H9 (cell line): ENCODE measurements around the gene NECTIN1. TPM values are rescaled to one million over a fixed set of nuclear protein-coding genes. Genes with fewer than 3 reads are reported as not detected.

Source experiments
- DNase-seq: peaks from one replicate; pipeline ENCODE4 v3.0.0-alpha.2; 2017
- H2AFZ ChIP-seq: one replicate; pipeline ENCODE4 v1.6.1; 2013; ENCODE audit warnings: mild to moderate bottlenecking, low read length, control low read depth, moderate library complexity
- H2AK5ac ChIP-seq: 2 replicates; pipeline ENCODE4 v1.6.1; 2013; ENCODE audit warnings: low read length, control low read depth, mixed read lengths; ENCODE audit not compliant: insufficient read length
- H2BK120ac ChIP-seq: one replicate; pipeline ENCODE4 v1.6.1; 2013; ENCODE audit warnings: low read depth, mild to moderate bottlenecking, low read length, control low read depth, inconsistent platforms; ENCODE audit not compliant: poor library complexity, severe bottlenecking
- H2BK12ac ChIP-seq: 2 replicates; pipeline ENCODE4 v1.6.1; 2013; ENCODE audit warnings: low read length, control low read depth, mixed read lengths, low read depth; ENCODE audit not compliant: insufficient read length
- H2BK15ac ChIP-seq: 2 replicates; pipeline ENCODE4 v1.6.1; 2013; ENCODE audit warnings: low read depth, low read length, control low read depth
- H2BK20ac ChIP-seq: one replicate; pipeline ENCODE4 v1.6.1; 2013; ENCODE audit warnings: low read depth, mild to moderate bottlenecking, low read length, control low read depth, inconsistent platforms; ENCODE audit not compliant: poor library complexity, severe bottlenecking
- H2BK5ac ChIP-seq: 2 replicates; pipeline ENCODE4 v1.6.1; 2013; ENCODE audit warnings: low read length, control low read depth, mixed read lengths; ENCODE audit not compliant: insufficient read length
- H3K14ac ChIP-seq: 2 replicates; pipeline ENCODE4 v1.6.1; 2013; ENCODE audit warnings: low read length, control low read depth; ENCODE audit not compliant: insufficient read depth
- H3K18ac ChIP-seq: 2 replicates; pipeline ENCODE4 v1.6.1; 2013; ENCODE audit warnings: low read depth, mild to moderate bottlenecking, mixed read lengths, low read length, control low read depth; ENCODE audit not compliant: insufficient read length
- H3K23ac ChIP-seq: 2 replicates; pipeline ENCODE4 v1.6.1; 2013; ENCODE audit warnings: low read length, control low read depth, mixed read lengths, low read depth; ENCODE audit not compliant: insufficient read length
- H3K23me2 ChIP-seq: 2 replicates; pipeline ENCODE4 v1.6.1; 2013; ENCODE audit warnings: low read depth, mild to moderate bottlenecking, mixed read lengths, low read length, control low read depth; ENCODE audit not compliant: insufficient read length, poor library complexity, severe bottlenecking
- H3K27ac ChIP-seq: 2 replicates; pipeline ENCODE4 v1.5.1; 2013; ENCODE audit warnings: low read length, control low read depth, mixed read lengths, low read depth; ENCODE audit not compliant: insufficient read length
- H3K27me3 ChIP-seq: 2 replicates; pipeline ENCODE4 v1.6.1; 2013; ENCODE audit warnings: low read length, control low read depth, inconsistent platforms; ENCODE audit not compliant: insufficient read depth
- H3K4ac ChIP-seq: 2 replicates; pipeline ENCODE4 v1.6.1; 2013; ENCODE audit warnings: low read depth, mild to moderate bottlenecking, control low read depth, inconsistent platforms, low read length, moderate library complexity
- H3K4me1 ChIP-seq: 2 replicates; pipeline ENCODE4 v1.6.1; 2013; ENCODE audit warnings: low read length, control low read depth, inconsistent platforms; ENCODE audit not compliant: insufficient read depth
- H3K4me2 ChIP-seq: 2 replicates; pipeline ENCODE4 v1.6.1; 2013; ENCODE audit warnings: low read length, control low read depth, mixed read lengths; ENCODE audit not compliant: insufficient read length, insufficient read depth
- H3K56ac ChIP-seq: 2 replicates; pipeline ENCODE4 v1.6.1; 2013; ENCODE audit warnings: low read depth, mild to moderate bottlenecking, mixed read lengths, low read length, control low read depth; ENCODE audit not compliant: insufficient read length
- H3K79me1 ChIP-seq: 2 replicates; pipeline ENCODE4 v1.6.1; 2013; ENCODE audit warnings: low read depth, mild to moderate bottlenecking, moderate library complexity, low read length, control low read depth, inconsistent platforms; ENCODE audit not compliant: insufficient read depth, poor library complexity, severe bottlenecking
- H3K79me2 ChIP-seq: 2 replicates; pipeline ENCODE4 v1.6.1; 2013; ENCODE audit warnings: low read length, control low read depth, inconsistent platforms; ENCODE audit not compliant: insufficient read depth
- H3K9ac ChIP-seq: 2 replicates; pipeline ENCODE4 v1.6.1; 2013; ENCODE audit warnings: low read length, control low read depth, mixed read lengths; ENCODE audit not compliant: insufficient read length; ENCODE audit errors: extremely low read depth
- H3K9me3 ChIP-seq: one replicate; pipeline ENCODE4 v1.6.1; 2013; ENCODE audit warnings: low read depth, low read length, inconsistent platforms; ENCODE audit not compliant: control insufficient read depth
- H3T11ph ChIP-seq: one replicate; pipeline ENCODE4 v1.6.1; 2013; ENCODE audit warnings: mild to moderate bottlenecking, low read length, control low read depth, inconsistent platforms
- H4K20me1 ChIP-seq: one replicate; pipeline ENCODE4 v1.6.1; 2013; ENCODE audit not compliant: control insufficient read depth, insufficient read length, insufficient read depth
- H4K5ac ChIP-seq: 2 replicates; pipeline ENCODE4 v1.6.1; 2013; ENCODE audit warnings: low read depth, mild to moderate bottlenecking, mixed read lengths, low read length, control low read depth; ENCODE audit not compliant: insufficient read length
- H4K8ac ChIP-seq: replicated peaks from 2 replicates; pipeline ENCODE4 v1.6.1; 2013; ENCODE audit warnings: low read length, control low read depth, mixed read lengths, low read depth; ENCODE audit not compliant: insufficient read length
- H4K91ac ChIP-seq: 2 replicates; pipeline ENCODE4 v1.6.1; 2013; ENCODE audit warnings: low read depth, mild to moderate bottlenecking, moderate library complexity, mixed read lengths, low read length, control low read depth; ENCODE audit not compliant: insufficient read length
- H3K27ac Mint-ChIP-seq, 3 experiments: 2 replicates in 2 of 3; 3 replicates in 1 of 3; pipeline ENCODE4 v1.8.0; 2020 to 2021; ENCODE audit warnings: mixed read lengths in 3 of 3, mild to moderate bottlenecking in 1 of 3, moderate library complexity in 1 of 3
- H3K27me3 Mint-ChIP-seq: 2 replicates; pipeline ENCODE4 v1.8.0; 2021; ENCODE audit warnings: low read depth, mild to moderate bottlenecking, moderate library complexity, mixed read lengths
- H3K36me3 Mint-ChIP-seq, 3 experiments: 2 replicates in 2 of 3; 3 replicates in 1 of 3; pipeline ENCODE4 v1.8.0; 2020 to 2021; ENCODE audit warnings: low read depth in 3 of 3, mixed read lengths in 3 of 3; ENCODE audit not compliant: insufficient read depth in 1 of 3
- H3K4me1 Mint-ChIP-seq, 2 experiments: 2 replicates each; pipeline ENCODE4 v1.8.0; 2020; ENCODE audit warnings: mixed read lengths in 2 of 2
- H3K4me3 Mint-ChIP-seq, 2 experiments: 2 replicates in 1 of 2; 3 replicates in 1 of 2; pipeline ENCODE4 v1.8.0; 2020 to 2021; ENCODE audit warnings: mild to moderate bottlenecking in 2 of 2, mixed read lengths in 2 of 2, moderate library complexity in 1 of 2
- H3K9me3 Mint-ChIP-seq, 2 experiments: 2 replicates in 1 of 2; 3 replicates in 1 of 2; pipeline ENCODE4 v1.8.0; 2020; ENCODE audit warnings: mild to moderate bottlenecking in 2 of 2, mixed read lengths in 2 of 2, moderate library complexity in 1 of 2
- WGBS: extraction: QIAGEN DNeasy Blood & Tissue Kit; methylation state at CpG from one replicate; pipeline ENCODE4 v1.1.7; 2013; ENCODE audit warnings: missing lambda C conversion rate, low lambda C conversion rate, mixed read lengths; ENCODE audit not compliant: insufficient read length; ENCODE audit errors: extremely low coverage; 5-methylcytosine and 5-hydroxymethylcytosine counted together
- total RNA-seq: library from RNA; stranded (reverse); gene quantifications from 2 replicates; pipeline ENCODE4 v1.2.1, GENCODE V29; 2021
- TF ChIP-seq, protein P1 (sequence below): fragments of 200-600 bp; sonication (generic); conservative IDR thresholded peaks from 3 replicates; pipeline ENCODE4 v1.8.0; 2021; ENCODE audit warnings: antibody characterized with exemption, mild to moderate bottlenecking

The NECTIN1 gene
- total RNA-seq, 1 experiment from 2014 or later, result 113 TPM

DNA sequence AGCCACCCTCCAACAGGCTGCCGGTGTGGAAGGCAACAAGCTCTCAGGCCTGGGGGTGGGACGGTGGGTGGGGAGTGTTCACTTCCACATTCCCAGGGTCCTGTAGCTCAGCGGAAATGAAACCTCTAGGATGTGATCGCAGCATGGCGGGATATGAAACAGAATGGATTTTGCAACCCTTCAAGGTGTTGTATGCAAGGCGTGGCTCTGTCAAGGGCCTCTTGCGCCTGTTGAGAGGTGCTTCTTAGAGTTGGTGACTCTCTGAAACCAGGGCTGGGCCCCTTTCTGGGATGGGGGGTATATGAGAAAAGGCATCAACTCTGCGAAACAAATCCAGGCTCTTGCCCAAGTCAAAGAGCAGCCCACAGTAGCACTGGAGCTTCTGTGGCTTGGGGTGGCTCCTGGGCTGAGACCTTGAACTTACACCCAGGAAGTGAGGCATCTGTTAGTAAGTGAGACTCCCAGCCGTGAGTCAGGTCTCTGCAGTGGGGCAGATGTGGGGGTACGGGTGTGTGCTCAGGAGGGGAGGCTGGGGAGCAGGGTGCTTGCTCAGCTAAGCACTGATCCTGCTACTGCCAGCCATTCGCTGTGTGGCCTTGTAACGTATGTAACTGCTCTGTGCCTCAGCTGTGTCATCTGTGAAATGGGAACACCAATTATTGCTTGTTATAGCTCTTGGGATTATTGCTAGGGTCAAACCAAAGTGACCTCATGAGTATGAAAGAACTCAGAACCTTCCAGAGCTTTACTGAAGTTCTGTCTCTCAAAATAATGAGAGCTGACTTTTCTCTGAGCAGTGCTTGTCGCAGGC, 28.3 kb downstream of the NECTIN1 start:
- no peaks in the 10 kb centered on the region for H3K9me3 ChIP-seq
- peaks cover 15% of the 10 kb centered on the region for H3K79me1 ChIP-seq
- TF ChIP-seq, protein P1, sequence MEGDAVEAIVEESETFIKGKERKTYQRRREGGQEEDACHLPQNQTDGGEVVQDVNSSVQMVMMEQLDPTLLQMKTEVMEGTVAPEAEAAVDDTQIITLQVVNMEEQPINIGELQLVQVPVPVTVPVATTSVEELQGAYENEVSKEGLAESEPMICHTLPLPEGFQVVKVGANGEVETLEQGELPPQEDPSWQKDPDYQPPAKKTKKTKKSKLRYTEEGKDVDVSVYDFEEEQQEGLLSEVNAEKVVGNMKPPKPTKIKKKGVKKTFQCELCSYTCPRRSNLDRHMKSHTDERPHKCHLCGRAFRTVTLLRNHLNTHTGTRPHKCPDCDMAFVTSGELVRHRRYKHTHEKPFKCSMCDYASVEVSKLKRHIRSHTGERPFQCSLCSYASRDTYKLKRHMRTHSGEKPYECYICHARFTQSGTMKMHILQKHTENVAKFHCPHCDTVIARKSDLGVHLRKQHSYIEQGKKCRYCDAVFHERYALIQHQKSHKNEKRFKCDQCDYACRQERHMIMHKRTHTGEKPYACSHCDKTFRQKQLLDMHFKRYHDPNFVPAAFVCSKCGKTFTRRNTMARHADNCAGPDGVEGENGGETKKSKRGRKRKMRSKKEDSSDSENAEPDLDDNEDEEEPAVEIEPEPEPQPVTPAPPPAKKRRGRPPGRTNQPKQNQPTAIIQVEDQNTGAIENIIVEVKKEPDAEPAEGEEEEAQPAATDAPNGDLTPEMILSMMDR, result no peak
- H2AFZ ChIP-seq, result no peak overlapping the region
- no peak overlapping the region for H3K56ac ChIP-seq
- Mint-ChIP-seq H3K4me3 (no peak overlapping the region), H3K4me1 (peaks cover 30 to 35% of the 10 kb centered on the region in 2 experiments), H3K27ac (no peak overlapping the region), H3K36me3 (peaks cover 0 to 10% (median 9%) of the 10 kb centered on the region in 3 experiments), H3K9me3 (no peaks in the 10 kb centered on the region; a peak in 1 of 5 replicates), H3K27me3 (no peaks in the 10 kb centered on the region)
- H2BK12ac ChIP-seq, result no peak overlapping the region
- no peak overlapping the region for H4K91ac ChIP-seq
- no peak overlapping the region for H3K27ac ChIP-seq
- H3K23ac ChIP-seq, result no peak overlapping the region
- no CpG with 5 or more reads among the region's 13 CpGs for WGBS
- H2BK20ac ChIP-seq, result no peak overlapping the region
- no peak overlapping the region for H3K4me2 ChIP-seq
- H3K79me2 ChIP-seq, result peaks cover 5% of the 10 kb centered on the region; the same call in 1 of the 2 replicates
- H3K23me2 ChIP-seq, result no peaks in the 10 kb centered on the region
- H3K14ac ChIP-seq, result no peak overlapping the region
- DNase-seq, result no peak
- H3K18ac ChIP-seq, result peak overlapping the region; percentile 3
- no peak overlapping the region for H2BK120ac ChIP-seq
- no peak overlapping the region for H3K9ac ChIP-seq
- H3T11ph ChIP-seq, result no peak overlapping the region
- H3K27me3 ChIP-seq, result no peaks in the 10 kb centered on the region
- no peak overlapping the region for H2BK5ac ChIP-seq
- no peak overlapping the region for H2AK5ac ChIP-seq
- H4K8ac ChIP-seq, result no peak overlapping the region
- peaks cover 7% of the 10 kb centered on the region; the same call in 1 of the 2 replicates for H3K4me1 ChIP-seq
- no peaks in the 10 kb centered on the region for H4K20me1 ChIP-seq
- no peak overlapping the region for H3K4ac ChIP-seq
- no peak overlapping the region for H2BK15ac ChIP-seq
- H4K5ac ChIP-seq, result no peak overlapping the region
